H9 (cell line): ENCODE data around the gene KRTAP10-6. TPM values are rescaled to one million over a fixed set of nuclear protein-coding genes. Genes with fewer than 3 reads are reported as not detected.

Source experiments
- DNase-seq: peaks from one replicate; pipeline ENCODE4 v3.0.0-alpha.2; 2017
- H2AFZ ChIP-seq: one replicate; pipeline ENCODE4 v1.6.1; 2013; ENCODE audit warnings: mild to moderate bottlenecking, low read length, control low read depth, moderate library complexity
- H2AK5ac ChIP-seq: 2 replicates; pipeline ENCODE4 v1.6.1; 2013; ENCODE audit warnings: low read length, control low read depth, mixed read lengths; ENCODE audit not compliant: insufficient read length
- H2BK120ac ChIP-seq: one replicate; pipeline ENCODE4 v1.6.1; 2013; ENCODE audit warnings: low read depth, mild to moderate bottlenecking, low read length, control low read depth, inconsistent platforms; ENCODE audit not compliant: poor library complexity, severe bottlenecking
- H2BK12ac ChIP-seq: 2 replicates; pipeline ENCODE4 v1.6.1; 2013; ENCODE audit warnings: low read length, control low read depth, mixed read lengths, low read depth; ENCODE audit not compliant: insufficient read length
- H2BK15ac ChIP-seq: 2 replicates; pipeline ENCODE4 v1.6.1; 2013; ENCODE audit warnings: low read depth, low read length, control low read depth
- H2BK20ac ChIP-seq: one replicate; pipeline ENCODE4 v1.6.1; 2013; ENCODE audit warnings: low read depth, mild to moderate bottlenecking, low read length, control low read depth, inconsistent platforms; ENCODE audit not compliant: poor library complexity, severe bottlenecking
- H2BK5ac ChIP-seq: 2 replicates; pipeline ENCODE4 v1.6.1; 2013; ENCODE audit warnings: low read length, control low read depth, mixed read lengths; ENCODE audit not compliant: insufficient read length
- H3K14ac ChIP-seq: 2 replicates; pipeline ENCODE4 v1.6.1; 2013; ENCODE audit warnings: low read length, control low read depth; ENCODE audit not compliant: insufficient read depth
- H3K18ac ChIP-seq: 2 replicates; pipeline ENCODE4 v1.6.1; 2013; ENCODE audit warnings: low read depth, mild to moderate bottlenecking, mixed read lengths, low read length, control low read depth; ENCODE audit not compliant: insufficient read length
- H3K23ac ChIP-seq: 2 replicates; pipeline ENCODE4 v1.6.1; 2013; ENCODE audit warnings: low read length, control low read depth, mixed read lengths, low read depth; ENCODE audit not compliant: insufficient read length
- H3K23me2 ChIP-seq: 2 replicates; pipeline ENCODE4 v1.6.1; 2013; ENCODE audit warnings: low read depth, mild to moderate bottlenecking, mixed read lengths, low read length, control low read depth; ENCODE audit not compliant: insufficient read length, poor library complexity, severe bottlenecking
- H3K27ac ChIP-seq: 2 replicates; pipeline ENCODE4 v1.5.1; 2013; ENCODE audit warnings: low read length, control low read depth, mixed read lengths, low read depth; ENCODE audit not compliant: insufficient read length
- H3K27me3 ChIP-seq: 2 replicates; pipeline ENCODE4 v1.6.1; 2013; ENCODE audit warnings: low read length, control low read depth, inconsistent platforms; ENCODE audit not compliant: insufficient read depth
- H3K4ac ChIP-seq: 2 replicates; pipeline ENCODE4 v1.6.1; 2013; ENCODE audit warnings: low read depth, mild to moderate bottlenecking, control low read depth, inconsistent platforms, low read length, moderate library complexity
- H3K4me1 ChIP-seq: 2 replicates; pipeline ENCODE4 v1.6.1; 2013; ENCODE audit warnings: low read length, control low read depth, inconsistent platforms; ENCODE audit not compliant: insufficient read depth
- H3K4me2 ChIP-seq: 2 replicates; pipeline ENCODE4 v1.6.1; 2013; ENCODE audit warnings: low read length, control low read depth, mixed read lengths; ENCODE audit not compliant: insufficient read length, insufficient read depth
- H3K56ac ChIP-seq: 2 replicates; pipeline ENCODE4 v1.6.1; 2013; ENCODE audit warnings: low read depth, mild to moderate bottlenecking, mixed read lengths, low read length, control low read depth; ENCODE audit not compliant: insufficient read length
- H3K79me1 ChIP-seq: 2 replicates; pipeline ENCODE4 v1.6.1; 2013; ENCODE audit warnings: low read depth, mild to moderate bottlenecking, moderate library complexity, low read length, control low read depth, inconsistent platforms; ENCODE audit not compliant: insufficient read depth, poor library complexity, severe bottlenecking
- H3K79me2 ChIP-seq: 2 replicates; pipeline ENCODE4 v1.6.1; 2013; ENCODE audit warnings: low read length, control low read depth, inconsistent platforms; ENCODE audit not compliant: insufficient read depth
- H3K9ac ChIP-seq: 2 replicates; pipeline ENCODE4 v1.6.1; 2013; ENCODE audit warnings: low read length, control low read depth, mixed read lengths; ENCODE audit not compliant: insufficient read length; ENCODE audit errors: extremely low read depth
- H3K9me3 ChIP-seq: one replicate; pipeline ENCODE4 v1.6.1; 2013; ENCODE audit warnings: low read depth, low read length, inconsistent platforms; ENCODE audit not compliant: control insufficient read depth
- H3T11ph ChIP-seq: one replicate; pipeline ENCODE4 v1.6.1; 2013; ENCODE audit warnings: mild to moderate bottlenecking, low read length, control low read depth, inconsistent platforms
- H4K20me1 ChIP-seq: one replicate; pipeline ENCODE4 v1.6.1; 2013; ENCODE audit not compliant: control insufficient read depth, insufficient read length, insufficient read depth
- H4K5ac ChIP-seq: 2 replicates; pipeline ENCODE4 v1.6.1; 2013; ENCODE audit warnings: low read depth, mild to moderate bottlenecking, mixed read lengths, low read length, control low read depth; ENCODE audit not compliant: insufficient read length
- H4K8ac ChIP-seq: replicated peaks from 2 replicates; pipeline ENCODE4 v1.6.1; 2013; ENCODE audit warnings: low read length, control low read depth, mixed read lengths, low read depth; ENCODE audit not compliant: insufficient read length
- H4K91ac ChIP-seq: 2 replicates; pipeline ENCODE4 v1.6.1; 2013; ENCODE audit warnings: low read depth, mild to moderate bottlenecking, moderate library complexity, mixed read lengths, low read length, control low read depth; ENCODE audit not compliant: insufficient read length
- H3K27ac Mint-ChIP-seq, 3 experiments: 2 replicates in 2 of 3; 3 replicates in 1 of 3; pipeline ENCODE4 v1.8.0; 2020 to 2021; ENCODE audit warnings: mixed read lengths in 3 of 3, mild to moderate bottlenecking in 1 of 3, moderate library complexity in 1 of 3
- H3K27me3 Mint-ChIP-seq: 2 replicates; pipeline ENCODE4 v1.8.0; 2021; ENCODE audit warnings: low read depth, mild to moderate bottlenecking, moderate library complexity, mixed read lengths
- H3K36me3 Mint-ChIP-seq, 3 experiments: 2 replicates in 2 of 3; 3 replicates in 1 of 3; pipeline ENCODE4 v1.8.0; 2020 to 2021; ENCODE audit warnings: low read depth in 3 of 3, mixed read lengths in 3 of 3; ENCODE audit not compliant: insufficient read depth in 1 of 3
- H3K4me1 Mint-ChIP-seq, 2 experiments: 2 replicates each; pipeline ENCODE4 v1.8.0; 2020; ENCODE audit warnings: mixed read lengths in 2 of 2
- H3K4me3 Mint-ChIP-seq, 2 experiments: 2 replicates in 1 of 2; 3 replicates in 1 of 2; pipeline ENCODE4 v1.8.0; 2020 to 2021; ENCODE audit warnings: mild to moderate bottlenecking in 2 of 2, mixed read lengths in 2 of 2, moderate library complexity in 1 of 2
- H3K9me3 Mint-ChIP-seq, 2 experiments: 2 replicates in 1 of 2; 3 replicates in 1 of 2; pipeline ENCODE4 v1.8.0; 2020; ENCODE audit warnings: mild to moderate bottlenecking in 2 of 2, mixed read lengths in 2 of 2, moderate library complexity in 1 of 2
- WGBS: extraction: QIAGEN DNeasy Blood & Tissue Kit; methylation state at CpG from one replicate; pipeline ENCODE4 v1.1.7; 2013; ENCODE audit warnings: missing lambda C conversion rate, low lambda C conversion rate, mixed read lengths; ENCODE audit not compliant: insufficient read length; ENCODE audit errors: extremely low coverage; 5-methylcytosine and 5-hydroxymethylcytosine counted together
- long read RNA-seq: library from polyadenylated mRNA; unstranded; transcript quantifications from one replicate; pipeline ENCODE4 v2.0.0, GENCODE V29; 2020
- total RNA-seq: library from RNA; stranded (reverse); gene quantifications from 2 replicates; pipeline ENCODE4 v1.2.1, GENCODE V29; 2021
- TF ChIP-seq, protein P1 (sequence below): fragments of 200-600 bp; sonication (generic); conservative IDR thresholded peaks from 3 replicates; pipeline ENCODE4 v1.8.0; 2021; ENCODE audit warnings: antibody characterized with exemption, mild to moderate bottlenecking

Gene KRTAP10-6, protein sequence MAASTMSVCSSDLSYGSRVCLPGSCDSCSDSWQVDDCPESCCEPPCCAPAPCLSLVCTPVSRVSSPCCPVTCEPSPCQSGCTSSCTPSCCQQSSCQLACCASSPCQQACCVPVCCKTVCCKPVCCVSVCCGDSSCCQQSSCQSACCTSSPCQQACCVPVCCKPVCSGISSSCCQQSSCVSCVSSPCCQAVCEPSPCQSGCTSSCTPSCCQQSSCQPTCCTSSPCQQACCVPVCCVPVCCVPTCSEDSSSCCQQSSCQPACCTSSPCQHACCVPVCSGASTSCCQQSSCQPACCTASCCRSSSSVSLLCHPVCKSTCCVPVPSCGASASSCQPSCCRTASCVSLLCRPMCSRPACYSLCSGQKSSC
- not detected in 2 replicates for total RNA-seq
- long read RNA-seq, result 0 reads

DNA sequence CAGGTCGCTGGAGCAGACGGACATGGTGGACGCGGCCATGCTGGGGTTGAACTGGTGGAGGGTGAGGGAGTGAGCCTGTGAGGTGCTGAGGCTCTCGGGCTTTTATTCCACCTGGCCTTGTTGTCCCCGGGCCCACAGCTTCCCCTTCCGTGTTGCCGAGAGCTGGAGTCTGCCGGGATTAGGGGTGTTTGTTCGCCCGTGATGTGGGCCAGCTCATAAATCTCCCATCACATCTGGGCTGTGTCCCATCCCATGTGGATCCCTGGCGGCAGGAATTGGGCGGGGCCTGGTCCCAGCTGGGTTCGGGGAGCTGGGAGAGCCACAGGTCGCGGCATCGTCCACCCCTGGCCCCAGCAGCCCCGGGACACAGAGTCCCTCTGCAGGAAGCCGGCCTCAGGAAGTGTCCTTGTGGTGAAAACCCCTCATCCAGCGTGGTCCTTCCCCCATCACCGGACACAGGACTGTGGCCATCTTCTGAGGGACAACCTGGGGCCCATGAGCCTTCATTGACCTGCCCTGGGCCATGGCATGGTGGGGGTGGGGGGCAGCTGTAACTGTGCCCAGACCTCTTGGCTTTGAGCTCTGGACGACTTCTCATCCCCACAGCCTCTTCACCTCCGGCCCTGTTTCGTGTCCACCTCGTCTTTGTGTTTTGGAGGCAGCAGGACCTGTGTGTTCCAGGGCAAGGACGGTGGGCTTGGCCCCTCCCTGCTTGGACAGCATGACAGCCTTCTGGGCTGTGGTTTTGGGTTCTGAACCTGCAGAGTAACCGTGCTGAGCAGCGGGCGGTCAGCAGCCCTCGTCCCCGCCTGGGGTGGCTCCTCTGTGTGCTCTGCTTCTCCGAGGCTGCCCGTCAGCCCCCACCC is at the start of gene KRTAP10-6:
Gene KRTAP10-6 (minus strand): TSS at position 60 of the 866 bp plus-strand sequence. CDS start 21 bp downstream, at position 39.
- H3T11ph ChIP-seq, result no peak within 1 kb of the TSS
- WGBS, result no CpG with 5 or more reads among the region's 33 CpGs

More for the DNA sequence above, at the start of gene KRTAP10-6:
- Histone ChIP-seq H2BK5ac (no peak within 1 kb of the TSS), H3K9ac (no peak within 1 kb of the TSS), H4K5ac (no peak within 1 kb of the TSS), H2BK12ac (no peak within 1 kb of the TSS), H3K4me1 (no peaks in the 10 kb centered on the region; the same call in 1 of the 2 replicates), H4K8ac (no peak within 1 kb of the TSS), H3K27ac (no peak within 1 kb of the TSS), H2BK120ac (no peak within 1 kb of the TSS), H3K56ac (no peak within 1 kb of the TSS), H3K4me2 (no peak within 1 kb of the TSS), H2AFZ (no peak within 1 kb of the TSS), H3K18ac (peak within 1 kb of the TSS; percentile 48), H3K23ac (no peak within 1 kb of the TSS), H2BK15ac (no peak within 1 kb of the TSS), H3K79me2 (no peaks in the 10 kb centered on the region), H3K23me2 (no peaks in the 10 kb centered on the region), H3K4ac (no peak within 1 kb of the TSS), H2BK20ac (no peak within 1 kb of the TSS), H3K79me1 (no peaks in the 10 kb centered on the region), H2AK5ac (no peak within 1 kb of the TSS), H3K27me3 (no peaks in the 10 kb centered on the region), H3K9me3 (no peaks in the 10 kb centered on the region), H3K14ac (no peak within 1 kb of the TSS), H4K20me1 (no peaks in the 10 kb centered on the region), H4K91ac (no peak within 1 kb of the TSS)
- no peaks in the 10 kb centered on the region; a peak in 2 of 5 replicates for H3K9me3 Mint-ChIP-seq
- H3K4me1 Mint-ChIP-seq, result peaks cover 33 to 34% of the 10 kb centered on the region in 2 experiments
- no peaks in the 10 kb centered on the region for H3K36me3 Mint-ChIP-seq
- peak within 1 kb of the TSS in 2 of 3 experiments; percentile 61 to 63; a peak in 2 of 7 replicates for H3K27ac Mint-ChIP-seq
- H3K27me3 Mint-ChIP-seq, result no peaks in the 10 kb centered on the region; the same call in none of the 2 replicates
- DNase-seq, result peak; percentile 35
- peak within 1 kb of the TSS in 1 of 2 experiments; percentile 64; a peak in 2 of 5 replicates for H3K4me3 Mint-ChIP-seq
- TF ChIP-seq, protein P1, sequence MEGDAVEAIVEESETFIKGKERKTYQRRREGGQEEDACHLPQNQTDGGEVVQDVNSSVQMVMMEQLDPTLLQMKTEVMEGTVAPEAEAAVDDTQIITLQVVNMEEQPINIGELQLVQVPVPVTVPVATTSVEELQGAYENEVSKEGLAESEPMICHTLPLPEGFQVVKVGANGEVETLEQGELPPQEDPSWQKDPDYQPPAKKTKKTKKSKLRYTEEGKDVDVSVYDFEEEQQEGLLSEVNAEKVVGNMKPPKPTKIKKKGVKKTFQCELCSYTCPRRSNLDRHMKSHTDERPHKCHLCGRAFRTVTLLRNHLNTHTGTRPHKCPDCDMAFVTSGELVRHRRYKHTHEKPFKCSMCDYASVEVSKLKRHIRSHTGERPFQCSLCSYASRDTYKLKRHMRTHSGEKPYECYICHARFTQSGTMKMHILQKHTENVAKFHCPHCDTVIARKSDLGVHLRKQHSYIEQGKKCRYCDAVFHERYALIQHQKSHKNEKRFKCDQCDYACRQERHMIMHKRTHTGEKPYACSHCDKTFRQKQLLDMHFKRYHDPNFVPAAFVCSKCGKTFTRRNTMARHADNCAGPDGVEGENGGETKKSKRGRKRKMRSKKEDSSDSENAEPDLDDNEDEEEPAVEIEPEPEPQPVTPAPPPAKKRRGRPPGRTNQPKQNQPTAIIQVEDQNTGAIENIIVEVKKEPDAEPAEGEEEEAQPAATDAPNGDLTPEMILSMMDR, result no peak
